ENCODE results near the gene PIK3C3.
A peak's percentile ranks its signal among the peaks of the same experiment; 100 is the strongest.
"Not testable (repeated sequence)": the region's sequence is repeated elsewhere in the genome, so short reads cannot be mapped to it uniquely, and the experiment has no call there.

The PIK3C3 gene

GRCh38 chr18:41992703-41993102 is 37.7 kb downstream of the PIK3C3 start:
- FAIRE-seq (peak; percentile 72), DNase-seq (ENCODE audit: insufficient read length, low spot score) (no peak)
- TF ChIP-seq, protein P1, sequence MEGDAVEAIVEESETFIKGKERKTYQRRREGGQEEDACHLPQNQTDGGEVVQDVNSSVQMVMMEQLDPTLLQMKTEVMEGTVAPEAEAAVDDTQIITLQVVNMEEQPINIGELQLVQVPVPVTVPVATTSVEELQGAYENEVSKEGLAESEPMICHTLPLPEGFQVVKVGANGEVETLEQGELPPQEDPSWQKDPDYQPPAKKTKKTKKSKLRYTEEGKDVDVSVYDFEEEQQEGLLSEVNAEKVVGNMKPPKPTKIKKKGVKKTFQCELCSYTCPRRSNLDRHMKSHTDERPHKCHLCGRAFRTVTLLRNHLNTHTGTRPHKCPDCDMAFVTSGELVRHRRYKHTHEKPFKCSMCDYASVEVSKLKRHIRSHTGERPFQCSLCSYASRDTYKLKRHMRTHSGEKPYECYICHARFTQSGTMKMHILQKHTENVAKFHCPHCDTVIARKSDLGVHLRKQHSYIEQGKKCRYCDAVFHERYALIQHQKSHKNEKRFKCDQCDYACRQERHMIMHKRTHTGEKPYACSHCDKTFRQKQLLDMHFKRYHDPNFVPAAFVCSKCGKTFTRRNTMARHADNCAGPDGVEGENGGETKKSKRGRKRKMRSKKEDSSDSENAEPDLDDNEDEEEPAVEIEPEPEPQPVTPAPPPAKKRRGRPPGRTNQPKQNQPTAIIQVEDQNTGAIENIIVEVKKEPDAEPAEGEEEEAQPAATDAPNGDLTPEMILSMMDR (IDR thresholded peaks at IDR 0.05; ENCODE audit: insufficient read depth, missing control alignments): no peak

DNA sequence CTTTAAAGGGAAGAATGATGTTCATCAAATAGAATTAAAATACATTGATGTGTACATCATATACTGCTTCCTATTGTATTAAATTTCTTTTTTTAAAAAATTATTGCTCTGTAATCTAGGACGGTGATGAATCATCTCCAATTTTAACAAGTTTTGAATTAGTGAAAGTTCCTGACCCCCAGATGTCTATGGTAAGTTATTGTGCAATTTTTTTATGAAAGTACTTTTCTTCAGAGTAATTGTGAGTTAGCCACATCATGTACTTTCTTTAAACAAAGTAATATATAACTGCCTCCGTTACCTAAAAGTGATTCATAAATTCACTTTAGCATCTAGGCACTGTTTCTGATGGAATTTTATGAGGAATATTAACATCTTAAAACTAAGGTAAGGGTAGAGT is 38.1 kb downstream of the PIK3C3 start:
- TF ChIP-seq, protein P1 (IDR thresholded peaks at IDR 0.05; ENCODE audit: insufficient read depth, missing control alignments): no peak
- FAIRE-seq (no peak), DNase-seq (ENCODE audit: insufficient read length, low spot score) (no peak)

- TF ChIP-seq, protein P1 (IDR thresholded peaks at IDR 0.05; ENCODE audit: insufficient read depth, missing control alignments): no peak
- no peak for DNase-seq (ENCODE audit: insufficient read length, low spot score)
- FAIRE-seq: peak; percentile 80
Measured at GRCh38 chr18:41996020-41996419, 41.0 kb downstream of the PIK3C3 start.

DNA sequence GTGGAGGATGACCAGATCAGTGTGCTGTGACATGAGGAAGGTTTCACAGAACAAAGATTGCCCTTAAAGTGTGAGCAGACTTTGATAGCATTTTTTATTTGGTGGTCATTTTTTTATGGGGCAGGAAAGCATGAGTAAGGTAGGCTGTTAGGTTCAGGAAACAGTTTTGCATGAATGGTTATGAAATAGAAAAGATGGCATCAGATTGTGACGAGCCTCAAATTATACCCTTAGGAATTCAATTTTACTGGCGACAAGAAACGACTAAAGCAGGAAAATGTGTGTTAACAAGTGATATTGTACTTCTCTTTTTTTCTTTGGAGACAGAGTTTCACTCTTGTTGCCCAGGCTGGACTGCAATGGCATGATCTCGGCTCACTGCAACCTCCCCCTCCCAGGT is 44.7 kb downstream of the PIK3C3 start:
- TF ChIP-seq, protein P1 (IDR thresholded peaks at IDR 0.05; ENCODE audit: insufficient read depth, missing control alignments): no peak
- FAIRE-seq (no peak), DNase-seq (ENCODE audit: insufficient read length, low spot score) (no peak)

- FAIRE-seq (peak; percentile 78), DNase-seq (ENCODE audit: insufficient read length, low spot score) (no peak)
- TF ChIP-seq, protein P1 (IDR thresholded peaks at IDR 0.05; ENCODE audit: insufficient read depth, missing control alignments): no peak
Measured at GRCh38 chr18:42001801-42002200, 46.8 kb downstream of the PIK3C3 start.

- peak; percentile 11 for FAIRE-seq
- TF ChIP-seq, protein P1 (IDR thresholded peaks at IDR 0.05; ENCODE audit: insufficient read depth, missing control alignments): no peak
- no peak for DNase-seq (ENCODE audit: insufficient read length, low spot score)
Measured at GRCh38 chr18:42004653-42005052, 49.6 kb downstream of the PIK3C3 start.

- no peak for DNase-seq (ENCODE audit: insufficient read length, low spot score)
- FAIRE-seq: peak; percentile 32
- TF ChIP-seq, protein P1 (IDR thresholded peaks at IDR 0.05; ENCODE audit: insufficient read depth, missing control alignments): no peak
Measured at GRCh38 chr18:42005782-42006181, 50.7 kb downstream of the PIK3C3 start.

DNA sequence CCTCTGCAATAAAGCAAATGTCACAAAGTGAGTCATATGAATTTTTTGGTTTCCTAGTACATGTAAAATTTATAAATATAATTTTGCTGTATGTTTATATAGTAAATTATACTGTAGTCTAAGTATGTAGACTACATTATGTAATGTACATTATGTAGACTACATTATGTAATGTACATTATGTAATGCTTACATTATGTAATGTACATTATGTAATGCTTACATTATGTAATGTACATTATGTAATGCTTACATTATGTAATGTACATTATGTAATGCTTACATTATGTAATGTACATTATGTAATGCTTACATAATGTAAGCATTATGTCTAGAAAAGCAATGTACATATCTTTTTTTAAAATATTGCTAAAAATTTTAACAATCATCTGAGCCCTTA is 54.4 kb downstream of the PIK3C3 start:
- not testable (repeated sequence) for DNase-seq (ENCODE audit: insufficient read length, low spot score); FAIRE-seq
